Measurements from ENCODE around the gene IL32.

DNA sequence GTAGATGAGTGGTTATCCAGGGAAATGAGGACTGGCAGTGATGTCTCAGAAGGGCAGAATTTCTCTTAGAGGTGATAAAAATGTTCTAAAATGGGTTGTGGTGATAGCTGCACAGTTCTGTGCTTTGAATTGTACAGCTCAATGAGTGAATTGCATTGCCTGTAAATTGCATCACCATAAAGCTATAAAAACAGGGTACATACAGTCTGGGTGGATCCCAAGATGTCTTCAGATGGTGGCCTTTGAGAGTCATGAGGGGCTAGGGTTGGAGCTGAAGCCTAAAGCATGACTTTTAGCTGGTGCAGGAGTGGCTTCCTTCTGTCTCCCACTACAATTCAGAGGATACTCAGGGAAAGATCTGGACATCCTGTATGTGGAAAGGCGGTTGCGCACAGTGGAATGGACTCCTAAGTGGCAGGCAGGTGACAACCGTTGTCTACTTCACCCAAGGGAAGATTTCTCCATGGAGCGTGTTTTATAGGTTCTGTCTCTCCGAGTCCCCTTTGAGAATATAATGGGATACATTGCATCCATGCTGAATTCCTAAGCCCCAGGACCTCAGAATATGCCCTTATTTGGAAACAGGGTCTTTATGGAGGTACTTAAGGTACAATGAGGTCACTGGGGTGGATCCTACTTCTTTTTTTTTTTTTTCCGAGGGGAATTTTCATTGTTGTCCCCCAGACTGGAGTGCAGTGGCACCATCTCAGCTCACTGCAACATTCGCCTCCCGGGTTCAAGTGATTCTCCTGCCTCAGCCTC lies 1.6 kb upstream of the IL32 start:
- TF ChIP-seq, protein P1, sequence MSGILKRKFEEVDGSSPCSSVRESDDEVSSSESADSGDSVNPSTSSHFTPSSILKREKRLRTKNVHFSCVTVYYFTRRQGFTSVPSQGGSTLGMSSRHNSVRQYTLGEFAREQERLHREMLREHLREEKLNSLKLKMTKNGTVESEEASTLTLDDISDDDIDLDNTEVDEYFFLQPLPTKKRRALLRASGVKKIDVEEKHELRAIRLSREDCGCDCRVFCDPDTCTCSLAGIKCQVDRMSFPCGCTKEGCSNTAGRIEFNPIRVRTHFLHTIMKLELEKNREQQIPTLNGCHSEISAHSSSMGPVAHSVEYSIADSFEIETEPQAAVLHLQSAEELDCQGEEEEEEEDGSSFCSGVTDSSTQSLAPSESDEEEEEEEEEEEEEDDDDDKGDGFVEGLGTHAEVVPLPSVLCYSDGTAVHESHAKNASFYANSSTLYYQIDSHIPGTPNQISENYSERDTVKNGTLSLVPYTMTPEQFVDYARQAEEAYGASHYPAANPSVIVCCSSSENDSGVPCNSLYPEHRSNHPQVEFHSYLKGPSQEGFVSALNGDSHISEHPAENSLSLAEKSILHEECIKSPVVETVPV (CRISPR knock-in tag; IDR thresholded peaks at IDR 0.05), result no peak
- TF ChIP-seq, protein P2, sequence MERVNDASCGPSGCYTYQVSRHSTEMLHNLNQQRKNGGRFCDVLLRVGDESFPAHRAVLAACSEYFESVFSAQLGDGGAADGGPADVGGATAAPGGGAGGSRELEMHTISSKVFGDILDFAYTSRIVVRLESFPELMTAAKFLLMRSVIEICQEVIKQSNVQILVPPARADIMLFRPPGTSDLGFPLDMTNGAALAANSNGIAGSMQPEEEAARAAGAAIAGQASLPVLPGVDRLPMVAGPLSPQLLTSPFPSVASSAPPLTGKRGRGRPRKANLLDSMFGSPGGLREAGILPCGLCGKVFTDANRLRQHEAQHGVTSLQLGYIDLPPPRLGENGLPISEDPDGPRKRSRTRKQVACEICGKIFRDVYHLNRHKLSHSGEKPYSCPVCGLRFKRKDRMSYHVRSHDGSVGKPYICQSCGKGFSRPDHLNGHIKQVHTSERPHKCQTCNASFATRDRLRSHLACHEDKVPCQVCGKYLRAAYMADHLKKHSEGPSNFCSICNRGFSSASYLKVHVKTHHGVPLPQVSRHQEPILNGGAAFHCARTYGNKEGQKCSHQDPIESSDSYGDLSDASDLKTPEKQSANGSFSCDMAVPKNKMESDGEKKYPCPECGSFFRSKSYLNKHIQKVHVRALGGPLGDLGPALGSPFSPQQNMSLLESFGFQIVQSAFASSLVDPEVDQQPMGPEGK (CRISPR knock-in tag; IDR thresholded peaks at IDR 0.05; ENCODE audit: borderline replicate concordance), result no peak
- TF ChIP-seq TOX (CRISPR knock-in tag; IDR thresholded peaks at IDR 0.05; ENCODE audit: borderline replicate concordance) (no peak), OSR1 (CRISPR knock-in tag; IDR thresholded peaks at IDR 0.05) (no peak), ZNF565 (CRISPR knock-in tag; conservative IDR thresholded peaks at IDR 0.05; ENCODE audit: low read depth) (no peak), ISL1 (CRISPR knock-in tag; IDR thresholded peaks at IDR 0.05) (no peak), ARNTL (CRISPR knock-in tag; IDR thresholded peaks at IDR 0.05; ENCODE audit: borderline replicate concordance, low read depth) (no peak), TCF4 (CRISPR knock-in tag; IDR thresholded peaks at IDR 0.05; ENCODE audit: borderline replicate concordance) (no peak), ZNF70 (CRISPR knock-in tag; IDR thresholded peaks at IDR 0.05) (no peak), ZFP30 (CRISPR knock-in tag; IDR thresholded peaks at IDR 0.05) (no peak), BACH2 (CRISPR knock-in tag; IDR thresholded peaks at IDR 0.05; ENCODE audit: borderline replicate concordance) (no peak), ZNF8 (CRISPR knock-in tag; IDR thresholded peaks at IDR 0.05) (no peak), ZC3H10 (CRISPR knock-in tag; IDR thresholded peaks at IDR 0.05) (no peak)
- TF ChIP-seq, protein P3, sequence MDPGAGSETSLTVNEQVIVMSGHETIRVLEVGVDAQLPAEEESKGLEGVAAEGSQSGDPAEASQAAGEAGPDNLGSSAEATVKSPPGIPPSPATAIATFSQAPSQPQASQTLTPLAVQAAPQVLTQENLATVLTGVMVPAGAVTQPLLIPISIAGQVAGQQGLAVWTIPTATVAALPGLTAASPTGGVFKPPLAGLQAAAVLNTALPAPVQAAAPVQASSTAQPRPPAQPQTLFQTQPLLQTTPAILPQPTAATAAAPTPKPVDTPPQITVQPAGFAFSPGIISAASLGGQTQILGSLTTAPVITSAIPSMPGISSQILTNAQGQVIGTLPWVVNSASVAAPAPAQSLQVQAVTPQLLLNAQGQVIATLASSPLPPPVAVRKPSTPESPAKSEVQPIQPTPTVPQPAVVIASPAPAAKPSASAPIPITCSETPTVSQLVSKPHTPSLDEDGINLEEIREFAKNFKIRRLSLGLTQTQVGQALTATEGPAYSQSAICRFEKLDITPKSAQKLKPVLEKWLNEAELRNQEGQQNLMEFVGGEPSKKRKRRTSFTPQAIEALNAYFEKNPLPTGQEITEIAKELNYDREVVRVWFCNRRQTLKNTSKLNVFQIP (CRISPR knock-in tag; IDR thresholded peaks at IDR 0.05; ENCODE audit: borderline replicate concordance, low read depth), result no peak

Data from SK-N-SH treated with all-trans-retinoic acid at 6 μM for 48 hours (cell line).